Activated T-cell treated with anti-CD3 and anti-CD28 coated beads, Interleukin-2, amount 50 U/mL, for 24 hours (primary cell): ENCODE measurements around the gene TIMP2.
"Not testable (repeated sequence)": the region's sequence is repeated elsewhere in the genome, so short reads cannot be mapped to it uniquely, and the experiment has no call there.

Experiments used
- DNase-seq: peaks from one replicate; pipeline ENCODE4 v3.0.0-alpha.2; 2020
- H3K27ac Mint-ChIP-seq: 2 replicates; pipeline ENCODE4 v1.8.0; 2020; ENCODE audit warnings: mild to moderate bottlenecking, mixed read lengths
- H3K27me3 Mint-ChIP-seq: 2 replicates; pipeline ENCODE4 v1.8.0; 2020; ENCODE audit warnings: mixed read lengths
- H3K36me3 Mint-ChIP-seq: 2 replicates; pipeline ENCODE4 v1.8.0; 2020; ENCODE audit warnings: low read depth, mixed read lengths
- H3K4me1 Mint-ChIP-seq: 2 replicates; pipeline ENCODE4 v1.8.0; 2020; ENCODE audit warnings: low read depth, mixed read lengths
- H3K4me3 Mint-ChIP-seq: 2 replicates; pipeline ENCODE4 v1.8.0; 2020; ENCODE audit warnings: mild to moderate bottlenecking, moderate library complexity, mixed read lengths
- H3K9me3 Mint-ChIP-seq: 2 replicates; pipeline ENCODE4 v1.8.0; 2020; ENCODE audit warnings: mixed read lengths

TIMP2 gene

GRCh38 chr17:78946131-78946530 lies 20.9 kb upstream of the TIMP2 start:
- Mint-ChIP-seq H3K27ac (no peak overlapping the region), H3K4me3 (no peak overlapping the region), H3K9me3 (peaks cover 11% of the 10 kb centered on the region), H3K27me3 (peaks cover 4% of the 10 kb centered on the region), H3K36me3 (no peaks in the 10 kb centered on the region), H3K4me1 (no peaks in the 10 kb centered on the region)
- no peak for DNase-seq

GRCh38 chr17:78945455-78945854 lies 20.3 kb upstream of the TIMP2 start:
- DNase-seq, H3K27ac Mint-ChIP-seq, H3K4me1 Mint-ChIP-seq, H3K4me3 Mint-ChIP-seq, H3K27me3 Mint-ChIP-seq, H3K36me3 Mint-ChIP-seq, H3K9me3 Mint-ChIP-seq: not testable (repeated sequence)

- H3K27me3 Mint-ChIP-seq, result peaks cover 4% of the 10 kb centered on the region
These were observed 19.8 kb upstream of the TIMP2 start for GRCh38 chr17:78944956-78945355.

GRCh38 chr17:78944026-78944425 lies 18.8 kb upstream of the TIMP2 start:
- no peak overlapping the region for H3K27ac Mint-ChIP-seq
- H3K4me3 Mint-ChIP-seq, result no peak overlapping the region
- H3K4me1 Mint-ChIP-seq, result no peaks in the 10 kb centered on the region
- DNase-seq, result no peak
- H3K36me3 Mint-ChIP-seq, result no peaks in the 10 kb centered on the region
- H3K27me3 Mint-ChIP-seq, result peaks cover 4% of the 10 kb centered on the region
- no peaks in the 10 kb centered on the region for H3K9me3 Mint-ChIP-seq

More at GRCh38 chr17:78944956-78945355, 19.8 kb upstream of the TIMP2 start:
- DNase-seq, result no peak
- H3K27ac Mint-ChIP-seq, result no peak overlapping the region
- peaks cover 1% of the 10 kb centered on the region for H3K9me3 Mint-ChIP-seq
- no peak overlapping the region for H3K4me3 Mint-ChIP-seq
- no peaks in the 10 kb centered on the region for H3K36me3 Mint-ChIP-seq
- no peaks in the 10 kb centered on the region for H3K4me1 Mint-ChIP-seq

GRCh38 chr17:78940708-78941107 lies 15.5 kb upstream of the TIMP2 start:
- no peak for DNase-seq
- Mint-ChIP-seq H3K27ac (no peak overlapping the region), H3K36me3 (no peaks in the 10 kb centered on the region), H3K27me3 (peaks cover 4% of the 10 kb centered on the region), H3K4me3 (no peak overlapping the region), H3K4me1 (no peaks in the 10 kb centered on the region), H3K9me3 (no peaks in the 10 kb centered on the region)

DNA sequence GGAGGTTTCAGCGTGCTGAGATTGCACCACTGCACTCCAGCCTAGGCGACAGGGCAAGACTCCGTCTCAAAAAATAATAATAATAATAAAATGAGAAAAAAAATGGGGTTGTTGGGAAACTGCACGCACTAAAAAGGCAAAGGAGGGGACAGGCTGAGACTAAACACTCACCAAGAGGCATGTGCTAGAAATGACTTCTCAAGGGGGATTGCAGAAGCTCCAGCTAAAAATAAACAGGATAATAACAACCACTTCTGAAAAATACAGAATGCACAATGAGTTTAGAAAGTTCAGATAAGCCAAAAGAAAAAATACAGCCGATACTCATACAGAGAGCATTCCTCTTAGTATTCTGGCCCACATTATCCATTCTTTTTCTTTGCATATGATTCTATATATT lies 15.1 kb upstream of the TIMP2 start:
- no peaks in the 10 kb centered on the region for H3K4me1 Mint-ChIP-seq
- no peak for DNase-seq
- no peak overlapping the region for H3K4me3 Mint-ChIP-seq
- no peak overlapping the region for H3K27ac Mint-ChIP-seq
- H3K36me3 Mint-ChIP-seq, result no peaks in the 10 kb centered on the region
- H3K27me3 Mint-ChIP-seq, result peaks cover 7% of the 10 kb centered on the region
- no peaks in the 10 kb centered on the region for H3K9me3 Mint-ChIP-seq

GRCh38 chr17:78939615-78940014 lies 14.4 kb upstream of the TIMP2 start:
- no peak for DNase-seq
- Mint-ChIP-seq H3K4me1 (no peaks in the 10 kb centered on the region), H3K27ac (no peak overlapping the region), H3K36me3 (no peaks in the 10 kb centered on the region), H3K27me3 (peaks cover 7% of the 10 kb centered on the region), H3K4me3 (no peak overlapping the region), H3K9me3 (no peaks in the 10 kb centered on the region)

GRCh38 chr17:78937561-78937960 lies 12.4 kb upstream of the TIMP2 start:
- no peak overlapping the region for H3K4me3 Mint-ChIP-seq
- no peaks in the 10 kb centered on the region for H3K9me3 Mint-ChIP-seq
- H3K36me3 Mint-ChIP-seq, result no peaks in the 10 kb centered on the region
- no peak overlapping the region for H3K27ac Mint-ChIP-seq
- DNase-seq, result no peak
- peaks cover 11% of the 10 kb centered on the region for H3K4me1 Mint-ChIP-seq
- peaks cover 3% of the 10 kb centered on the region for H3K27me3 Mint-ChIP-seq

DNA sequence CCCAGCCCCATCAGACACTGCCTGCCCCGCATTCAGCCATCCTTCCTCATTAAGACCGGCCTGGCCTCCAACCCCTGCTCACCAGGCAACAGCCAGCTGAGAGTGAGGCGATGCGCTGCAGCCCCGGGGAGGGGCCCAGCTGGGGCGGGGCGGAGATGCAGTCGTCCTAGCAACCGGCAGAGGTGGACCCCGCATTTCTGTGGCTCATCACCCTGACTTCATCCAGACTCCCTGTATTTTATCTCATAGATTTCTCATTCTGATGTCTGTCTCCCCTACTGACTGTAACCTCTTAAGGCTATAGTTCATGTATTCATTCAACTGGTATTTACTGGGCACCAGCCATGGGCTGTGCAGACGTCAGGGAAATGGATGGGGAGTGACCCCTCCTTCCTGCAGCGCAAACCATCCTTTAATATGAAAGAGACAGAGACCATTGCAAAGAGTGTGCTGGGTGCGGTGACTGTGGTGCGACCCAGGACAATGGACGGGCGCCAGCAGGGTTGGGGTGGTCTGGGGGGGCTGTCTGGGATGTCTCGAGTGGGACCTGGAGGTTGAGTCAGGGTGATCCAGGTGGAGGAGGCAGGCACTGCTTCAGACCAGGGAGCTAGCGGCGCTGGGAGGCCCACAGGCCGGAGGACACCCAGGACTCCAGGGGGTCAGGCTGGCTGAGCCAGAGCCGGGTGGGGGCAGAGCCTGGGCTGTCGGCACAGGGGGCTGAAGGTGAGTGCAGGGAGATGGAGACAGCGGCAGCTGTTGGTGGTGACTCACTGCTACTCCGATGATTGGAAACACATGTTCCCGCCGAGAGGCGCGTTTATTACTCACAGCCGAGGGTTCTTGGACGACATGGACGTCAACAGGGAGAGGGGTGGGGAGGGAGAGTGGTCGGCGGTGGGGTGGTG lies 10.5 kb upstream of the TIMP2 start:
- no peak overlapping the region for H3K27ac Mint-ChIP-seq
- H3K4me1 Mint-ChIP-seq, result peaks cover 11% of the 10 kb centered on the region
- no peaks in the 10 kb centered on the region for H3K36me3 Mint-ChIP-seq
- no peak overlapping the region for H3K4me3 Mint-ChIP-seq
- H3K9me3 Mint-ChIP-seq, result no peaks in the 10 kb centered on the region
- H3K27me3 Mint-ChIP-seq, result peaks cover 3% of the 10 kb centered on the region
- DNase-seq, result no peak

- no peak overlapping the region for H3K27ac Mint-ChIP-seq
These were observed 9.7 kb upstream of the TIMP2 start for GRCh38 chr17:78934681-78935418.

DNA sequence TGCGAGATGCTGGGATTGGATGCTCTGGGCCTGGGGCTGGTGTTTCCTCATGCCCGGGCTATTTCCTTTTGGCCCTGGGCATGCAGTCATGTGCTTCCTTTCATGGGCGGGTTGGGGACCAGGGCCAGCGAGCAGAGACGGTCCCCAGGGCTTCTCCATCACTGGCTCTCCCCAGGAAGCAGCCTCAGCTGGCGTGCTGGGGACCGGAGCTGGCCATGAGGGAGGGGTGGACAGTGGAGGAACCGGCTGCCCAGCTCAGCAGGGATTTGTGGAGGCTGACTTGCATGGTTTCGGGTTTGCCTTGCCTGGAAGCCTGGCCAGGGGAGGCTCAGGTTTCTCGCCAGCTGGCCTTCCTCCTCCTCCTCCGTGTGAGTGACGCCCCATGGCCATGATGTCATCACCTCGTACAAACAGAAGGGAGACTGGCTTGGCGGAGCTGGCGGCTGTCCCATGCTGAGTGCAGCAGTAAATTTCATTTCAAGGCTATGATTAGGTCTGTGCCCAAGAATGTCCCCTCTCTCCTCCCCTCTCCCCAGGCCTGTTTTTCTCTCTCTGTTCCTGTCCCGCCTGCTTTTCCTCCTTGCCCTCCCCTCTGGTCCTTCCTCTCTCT lies 8.9 kb upstream of the TIMP2 start:
- no peak for DNase-seq
- Mint-ChIP-seq H3K27ac (no peak overlapping the region), H3K36me3 (no peaks in the 10 kb centered on the region), H3K4me3 (no peak overlapping the region), H3K4me1 (peaks cover 11% of the 10 kb centered on the region), H3K9me3 (no peaks in the 10 kb centered on the region), H3K27me3 (peaks cover 3% of the 10 kb centered on the region)

More at GRCh38 chr17:78934681-78935418, 9.7 kb upstream of the TIMP2 start:
- no peak for DNase-seq
- Mint-ChIP-seq H3K36me3 (no peaks in the 10 kb centered on the region), H3K4me1 (peaks cover 11% of the 10 kb centered on the region), H3K4me3 (no peak overlapping the region), H3K9me3 (no peaks in the 10 kb centered on the region), H3K27me3 (peaks cover 3% of the 10 kb centered on the region)

- no peak overlapping the region for H3K4me3 Mint-ChIP-seq
- peaks cover 11% of the 10 kb centered on the region for H3K4me1 Mint-ChIP-seq
- no peaks in the 10 kb centered on the region for H3K36me3 Mint-ChIP-seq
- DNase-seq, result peak; percentile 58
- H3K27me3 Mint-ChIP-seq, result peaks cover 3% of the 10 kb centered on the region
- H3K27ac Mint-ChIP-seq, result peak overlapping the region; percentile 64
- no peaks in the 10 kb centered on the region for H3K9me3 Mint-ChIP-seq
These were observed 8.1 kb upstream of the TIMP2 start for GRCh38 chr17:78933025-78933958.

DNA sequence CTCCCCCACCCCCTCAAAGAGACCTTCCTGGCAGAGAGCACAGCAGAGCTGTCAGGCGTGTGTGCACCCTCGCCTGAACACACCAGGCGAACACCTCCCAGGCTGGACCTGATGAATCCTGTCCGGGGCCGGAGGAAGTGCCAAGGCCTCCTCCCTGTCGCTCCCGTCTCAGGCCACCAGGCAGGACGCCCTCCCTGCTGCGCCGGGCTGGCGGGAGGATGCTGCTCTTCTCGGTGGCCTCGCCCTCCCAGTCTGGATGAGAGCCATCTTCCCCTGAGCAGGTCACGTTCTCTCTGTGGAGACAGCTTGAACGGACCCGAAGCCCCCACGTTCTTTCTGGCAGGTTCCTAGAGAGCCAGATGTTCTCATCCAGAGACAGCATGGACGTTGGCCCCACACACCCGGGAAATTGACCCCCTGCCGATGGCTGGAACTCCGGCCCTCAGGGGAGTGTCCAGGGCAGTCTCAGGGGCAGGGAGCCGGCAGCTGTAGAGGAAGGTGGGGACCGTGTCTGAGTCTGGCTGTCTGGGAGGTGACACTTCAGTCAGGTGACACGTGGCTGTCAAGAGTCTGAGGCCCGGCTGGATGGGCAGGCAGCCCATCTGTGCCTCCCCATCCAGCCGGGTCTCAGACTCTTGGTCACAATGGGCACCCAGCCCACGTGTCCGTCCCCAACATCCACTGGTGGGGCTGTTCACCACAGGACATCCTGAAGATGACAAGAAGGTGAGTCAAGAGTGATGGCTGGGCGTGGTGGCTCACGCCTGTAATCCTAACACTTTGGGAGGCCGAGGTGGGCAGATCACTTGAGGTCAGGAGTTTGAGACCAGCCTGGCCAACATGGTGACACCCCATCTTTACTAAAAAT lies 5.0 kb upstream of the TIMP2 start:
- Mint-ChIP-seq H3K36me3 (no peaks in the 10 kb centered on the region), H3K9me3 (no peaks in the 10 kb centered on the region), H3K4me1 (peaks cover 11% of the 10 kb centered on the region)

More for the DNA sequence above, 5.0 kb upstream of the TIMP2 start:
- Mint-ChIP-seq H3K27me3 (peaks cover 12% of the 10 kb centered on the region), H3K27ac (no peak overlapping the region), H3K4me3 (no peak overlapping the region)
- no peak for DNase-seq
